ENCODE results near the gene WDR19. TPM values are rescaled to one million over a fixed set of nuclear protein-coding genes. Genes with fewer than 3 reads are reported as not detected.

Gene WDR19
- total RNA-seq, 4 donors from 2014 or later: 6.1 to 16.2 (median 9.6) TPM

GRCh38 chr4:39304651-39305050 is 122.3 kb downstream of the WDR19 start:
- H3K36me3 ChIP-seq: peaks cover 0 to 45% of the 10 kb centered on the region in 2 donors
- no peak for DNase-seq
- peaks cover 5 to 7% of the 10 kb centered on the region in 2 donors for H3K4me1 ChIP-seq
- TF ChIP-seq CTCF (IDR thresholded peaks at IDR 0.05 in 4 of 5, conservative IDR thresholded peaks at IDR 0.05 in 1 of 5) (no peak), POLR2A (IDR thresholded peaks at IDR 0.05) (no peak)
- H3K9me3 ChIP-seq: no peaks in the 10 kb centered on the region
- ATAC-seq: no peak
- H3K27me3 ChIP-seq: no peaks in the 10 kb centered on the region
- H3K27ac ChIP-seq: no peak overlapping the region
- no peak overlapping the region for H3K4me3 ChIP-seq
- in situ Hi-C loops (cut with MboI; ENCODE audit: low sequenced_read_pairs in 4 of 4): no loop called here
- intact Hi-C loops (cut with DNase I; ENCODE audit: low total_unique reads): no loop called here

- H3K4me1 ChIP-seq: peaks cover 0 to 7% of the 10 kb centered on the region in 2 donors
- no peaks in the 10 kb centered on the region for H3K27me3 ChIP-seq
- no peaks in the 10 kb centered on the region for H3K9me3 ChIP-seq
- TF ChIP-seq CTCF (IDR thresholded peaks at IDR 0.05 in 4 of 5, conservative IDR thresholded peaks at IDR 0.05 in 1 of 5): no peak
- TF ChIP-seq POLR2A (IDR thresholded peaks at IDR 0.05): no peak
- no peak for ATAC-seq
- H3K4me3 ChIP-seq: no peak overlapping the region
- in situ Hi-C loops (cut with MboI; ENCODE audit: low sequenced_read_pairs in 4 of 4): no loop called here
- peaks cover 0 to 43% of the 10 kb centered on the region in 2 donors for H3K36me3 ChIP-seq
- no peak overlapping the region for H3K27ac ChIP-seq
- DNase-seq: no peak
- intact Hi-C loops (cut with DNase I; ENCODE audit: low total_unique reads): no loop called here
Measured at GRCh38 chr4:39305912-39306677, 123.8 kb downstream of the WDR19 start.

GRCh38 chr4:39308611-39309010 is 126.3 kb downstream of the WDR19 start:
- peak overlapping the region in 1 of 4 donors; percentile 10 for H3K27ac ChIP-seq
- peak; percentile 42 to 44 for ATAC-seq
- H3K9me3 ChIP-seq: no peaks in the 10 kb centered on the region
- intact Hi-C loops (cut with DNase I; ENCODE audit: low total_unique reads): no loop called here
- no peaks in the 10 kb centered on the region for H3K27me3 ChIP-seq
- H3K36me3 ChIP-seq: peaks cover 0 to 34% of the 10 kb centered on the region in 2 donors
- DNase-seq: no peak
- no peak overlapping the region for H3K4me3 ChIP-seq
- in situ Hi-C loops (cut with MboI; ENCODE audit: low sequenced_read_pairs in 4 of 4): no loop called here
- TF ChIP-seq CTCF (IDR thresholded peaks at IDR 0.05 in 4 of 5, conservative IDR thresholded peaks at IDR 0.05 in 1 of 5): no peak
- no peak for TF ChIP-seq POLR2A (IDR thresholded peaks at IDR 0.05)
- peaks cover 0 to 7% of the 10 kb centered on the region in 2 donors for H3K4me1 ChIP-seq

GRCh38 chr4:39312816-39313215 is 130.5 kb downstream of the WDR19 start:
- Histone ChIP-seq H3K9me3 (no peaks in the 10 kb centered on the region), H3K4me1 (peaks cover 0 to 7% of the 10 kb centered on the region in 2 donors), H3K4me3 (no peak overlapping the region), H3K27me3 (no peaks in the 10 kb centered on the region), H3K36me3 (peaks cover 0 to 31% of the 10 kb centered on the region in 2 donors), H3K27ac (no peak overlapping the region)
- intact Hi-C loops (cut with DNase I; ENCODE audit: low total_unique reads) (no loop called here), in situ Hi-C loops (cut with MboI; ENCODE audit: low sequenced_read_pairs in 4 of 4) (no loop called here)
- TF ChIP-seq CTCF (IDR thresholded peaks at IDR 0.05 in 4 of 5, conservative IDR thresholded peaks at IDR 0.05 in 1 of 5) (no peak), POLR2A (IDR thresholded peaks at IDR 0.05) (no peak)
- ATAC-seq (no peak), DNase-seq (no peak)

Data from gastrocnemius medialis (tissue), 4 donors.